Measurements from ENCODE around the gene CYB561D1. TPM values are rescaled to one million over a fixed set of nuclear protein-coding genes. Genes with fewer than 3 reads are reported as not detected.

Gene CYB561D1
- total RNA-seq, 2 experiments from 2014 or later, result 12.0 to 15.0 TPM

- intact Hi-C loops (cut with DNase I, micrococcal nuclease), result loop anchor here (2.0 to 10.0 kb wide), 7 partner anchors 55 to 553 kb away; partner anchors contain the start of genes AHCYL1 (in 1 of the 2), ELAPOR1 (in 1 of the 2), PSMA5 (in 1 of the 2) and PSRC1 (in 1 of the 2)
- H3K9me3 Mint-ChIP-seq, result no peaks in the 10 kb centered on the region
- CTCF ChIA-PET, result interaction anchor here (4.3 kb wide), 1 partner anchor 12 kb away, joined by 30 read pairs; the partner anchor contains the start of gene CYB561D1
- H3K27me3 Mint-ChIP-seq, result peaks cover 10% of the 10 kb centered on the region
- POLR2A ChIA-PET, result interaction anchor here (4.7 kb wide), 1 partner anchor 51 kb away, joined by 25 read pairs; no protein-coding TSS in a partner anchor
- Histone ChIP-seq H3K4me3 (ENCODE audit: low read length) (no peak overlapping the region), H3K27me3 (ENCODE audit: control insufficient read depth in 1 of 2, insufficient read depth in 2 of 2, low read length in 2 of 2) (peaks cover 0 to 12% of the 10 kb centered on the region in 2 experiments), H3K4me1 (ENCODE audit: insufficient read depth, low read length) (peaks cover 25% of the 10 kb centered on the region), H3K27ac (ENCODE audit: low read depth in 1 of 2, low read length in 2 of 2) (no peak overlapping the region), H3K9me3 (ENCODE audit: control insufficient read depth in 1 of 2, insufficient read depth in 1 of 2, low read length in 2 of 2) (peaks cover 0 to 6% of the 10 kb centered on the region in 2 experiments), H3K36me3 (ENCODE audit: insufficient read depth, low read length) (no peaks in the 10 kb centered on the region)
- H3K36me3 Mint-ChIP-seq (ENCODE audit: low read depth), result peaks cover 8% of the 10 kb centered on the region
- H3K4me3 Mint-ChIP-seq, result no peak overlapping the region
- ATAC-seq (ENCODE audit: poor library complexity), result no peak
- H3K27ac Mint-ChIP-seq, result no peak overlapping the region
- H3K4me1 Mint-ChIP-seq (ENCODE audit: low read depth), result peaks cover 43% of the 10 kb centered on the region
- no peak for TF ChIP-seq CTCF (IDR thresholded peaks at IDR 0.05)
- no peak for DNase-seq
Observed at GRCh38 chr1:109481646-109482045, 12.2 kb upstream of the CYB561D1 start.

GRCh38 chr1:109482242-109482641 is 11.7 kb upstream of the CYB561D1 start:
- ChIA-PET POLR2A (interaction anchor here (1.2 to 4.7 kb wide), 7 partner anchors 19 to 269 kb away, joined by 3 to 76 read pairs (median 10); partner anchors contain the start of genes PSMA5 and SARS1), CTCF (interaction anchor here (3.1 to 4.3 kb wide), 2 partner anchors 11 to 50 kb away, joined by 20 to 30 read pairs; partner anchors contain the start of gene CYB561D1)
- DNase-seq (no peak), ATAC-seq (ENCODE audit: poor library complexity) (no peak)
- no peaks in the 10 kb centered on the region for H3K36me3 ChIP-seq (ENCODE audit: insufficient read depth, low read length)
- Mint-ChIP-seq H3K36me3 (ENCODE audit: low read depth) (peaks cover 11% of the 10 kb centered on the region), H3K4me3 (peak overlapping the region; percentile 93), H3K4me1 (ENCODE audit: low read depth) (peaks cover 43% of the 10 kb centered on the region), H3K27ac (peak overlapping the region; percentile 87), H3K9me3 (no peaks in the 10 kb centered on the region), H3K27me3 (peaks cover 7% of the 10 kb centered on the region)
- no peak overlapping the region for H3K4me3 ChIP-seq (ENCODE audit: low read length)
- H3K4me1 ChIP-seq (ENCODE audit: insufficient read depth, low read length), result peaks cover 25% of the 10 kb centered on the region
- peaks cover 0 to 9% of the 10 kb centered on the region in 2 experiments for H3K27me3 ChIP-seq (ENCODE audit: control insufficient read depth in 1 of 2, insufficient read depth in 2 of 2, low read length in 2 of 2)
- H3K9me3 ChIP-seq (ENCODE audit: control insufficient read depth in 1 of 2, insufficient read depth in 1 of 2, low read length in 2 of 2), result peaks cover 0 to 6% of the 10 kb centered on the region in 2 experiments
- TF ChIP-seq CTCF (IDR thresholded peaks at IDR 0.05), result no peak
- intact Hi-C loops (cut with DNase I, micrococcal nuclease), result loop anchor here (2.0 to 10.0 kb wide), 7 partner anchors 55 to 553 kb away; partner anchors contain the start of genes AHCYL1 (in 1 of the 2), ELAPOR1 (in 1 of the 2), PSMA5 (in 1 of the 2) and PSRC1 (in 1 of the 2)
- H3K27ac ChIP-seq (ENCODE audit: low read depth in 1 of 2, low read length in 2 of 2), result no peak overlapping the region

GRCh38 chr1:109482791-109483671 is 10.9 kb upstream of the CYB561D1 start:
- H3K27me3 Mint-ChIP-seq, result peaks cover 6% of the 10 kb centered on the region
- peak overlapping the region; percentile 87 for H3K27ac Mint-ChIP-seq
- H3K4me1 Mint-ChIP-seq (ENCODE audit: low read depth), result peaks cover 43% of the 10 kb centered on the region
- intact Hi-C loops (cut with DNase I, micrococcal nuclease), result loop anchor here (2.0 to 10.0 kb wide), 7 partner anchors 56 to 552 kb away; partner anchors contain the start of genes AHCYL1 (in 1 of the 2), ELAPOR1 (in 1 of the 2), PSMA5 (in 1 of the 2) and PSRC1 (in 1 of the 2)
- peak; percentile 14 for TF ChIP-seq CTCF (IDR thresholded peaks at IDR 0.05)
- ATAC-seq (ENCODE audit: poor library complexity) (peak; percentile 46), DNase-seq (peak in 13 of 14 experiments; percentile 14 to 75 (median 37))
- Histone ChIP-seq H3K36me3 (ENCODE audit: insufficient read depth, low read length) (peaks cover 3% of the 10 kb centered on the region), H3K27ac (ENCODE audit: low read depth in 1 of 2, low read length in 2 of 2) (peak overlapping the region; percentile 38 to 74), H3K27me3 (ENCODE audit: control insufficient read depth in 1 of 2, insufficient read depth in 2 of 2, low read length in 2 of 2) (peaks cover 0 to under 1% of the 10 kb centered on the region in 2 experiments), H3K9me3 (ENCODE audit: control insufficient read depth in 1 of 2, insufficient read depth in 1 of 2, low read length in 2 of 2) (peaks cover 0 to 1% of the 10 kb centered on the region in 2 experiments), H3K4me3 (ENCODE audit: low read length) (peak overlapping the region; percentile 62), H3K4me1 (ENCODE audit: insufficient read depth, low read length) (peaks cover 25% of the 10 kb centered on the region)
- H3K36me3 Mint-ChIP-seq (ENCODE audit: low read depth), result peaks cover 15% of the 10 kb centered on the region
- peak overlapping the region; percentile 93 for H3K4me3 Mint-ChIP-seq
- CTCF ChIA-PET, result interaction anchor here (1.0 to 4.3 kb wide), 4 partner anchors 10 to 65 kb away, joined by 4 to 30 read pairs (median 13); partner anchors contain the start of genes CYB561D1 and GNAI3
- H3K9me3 Mint-ChIP-seq, result no peaks in the 10 kb centered on the region
- POLR2A ChIA-PET, result interaction anchor here (0.9 to 4.7 kb wide), 25 partner anchors 9 to 551 kb away, joined by 3 to 76 read pairs (median 5); partner anchors contain the start of genes AMIGO1, AMPD2, CYB561D1 and GNAI3
